ENCODE data around the gene LMNB1. TPM values are rescaled to one million over a fixed set of nuclear protein-coding genes. Genes with fewer than 3 reads are reported as not detected.
A peak's percentile ranks its signal among the peaks of the same experiment; 100 is the strongest.

Gene LMNB1
- total and polyA plus RNA-seq, 2 of the 13 experiments (the other 11 are each of a cell fraction or from before 2014, with no cell fraction given), result 12.5 to 159 TPM

- TF ChIP-seq ZNF737 (CRISPR knock-in tag; IDR thresholded peaks at IDR 0.05; ENCODE audit: borderline replicate concordance) (no peak), U2AF1 (optimal IDR thresholded peaks at IDR 0.05; ENCODE audit: low read depth, low read length) (no peak), ZNF407 (CRISPR knock-in tag; IDR thresholded peaks at IDR 0.05; ENCODE audit: not compliant biosample characterization) (no peak), MEF2D (CRISPR knock-in tag; IDR thresholded peaks at IDR 0.05) (peak; percentile 21; the same call in 1 of the 2 replicates), ZNF160 (CRISPR knock-in tag; IDR thresholded peaks at IDR 0.05) (peak; percentile 51; the same call in 1 of the 2 replicates)
- TF ChIP-seq, protein P1, sequence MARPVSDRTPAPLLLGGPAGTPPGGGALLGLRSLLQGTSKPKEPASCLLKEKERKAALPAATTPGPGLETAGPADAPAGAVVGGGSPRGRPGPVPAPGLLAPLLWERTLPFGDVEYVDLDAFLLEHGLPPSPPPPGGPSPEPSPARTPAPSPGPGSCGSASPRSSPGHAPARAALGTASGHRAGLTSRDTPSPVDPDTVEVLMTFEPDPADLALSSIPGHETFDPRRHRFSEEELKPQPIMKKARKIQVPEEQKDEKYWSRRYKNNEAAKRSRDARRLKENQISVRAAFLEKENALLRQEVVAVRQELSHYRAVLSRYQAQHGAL (CRISPR knock-in tag; IDR thresholded peaks at IDR 0.05; ENCODE audit: not compliant biosample characterization), result peak; percentile 36
Observed at GRCh38 chr5:126776499-126777256, at the start of gene LMNB1 (continued).
